ENCODE data around the gene PRORP.
"Not testable (repeated sequence)": the region's sequence is repeated elsewhere in the genome, so short reads cannot be mapped to it uniquely, and the experiment has no call there.

The PRORP gene

DNA sequence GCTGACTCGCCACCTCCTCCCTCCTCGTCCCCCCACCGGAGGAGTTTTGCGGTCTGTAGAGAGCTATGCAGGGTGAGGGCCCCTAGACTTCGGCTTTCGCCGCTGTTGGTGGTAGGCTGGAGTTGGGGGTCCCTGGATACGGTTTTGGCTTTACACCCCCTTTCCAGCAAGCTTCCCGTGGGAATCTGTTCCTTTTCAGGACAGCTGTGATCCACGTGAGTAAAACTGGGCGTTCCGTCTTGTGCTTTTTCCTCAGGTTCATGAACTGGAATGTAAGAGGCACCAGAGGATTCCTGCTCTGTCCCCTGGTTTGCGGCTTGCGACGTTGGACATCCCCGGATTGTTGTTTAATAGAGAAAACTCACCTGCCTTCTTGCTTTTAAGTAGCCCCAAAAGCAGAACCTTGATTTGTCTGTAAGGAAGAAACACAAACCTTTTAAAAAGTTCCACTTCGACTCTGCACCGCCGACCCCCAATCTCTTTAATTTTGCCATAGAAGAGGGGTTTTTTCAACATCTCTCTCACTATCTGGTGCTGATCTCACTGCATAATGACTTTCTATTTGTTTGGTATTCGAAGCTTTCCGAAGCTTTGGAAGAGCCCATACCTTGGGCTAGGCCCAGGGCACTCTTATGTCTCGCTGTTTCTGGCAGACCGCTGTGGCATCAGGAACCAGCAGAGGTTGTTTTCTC, 490 bp downstream of the PRORP start:
- H3K27me3 Mint-ChIP-seq: no peaks in the 10 kb centered on the region
- ATAC-seq (no peak), DNase-seq (no peak)
- H3K4me1 Mint-ChIP-seq: peaks cover 59% of the 10 kb centered on the region
- peak overlapping the region; percentile 95 to 96 for H3K4me3 Mint-ChIP-seq
- H3K9me3 Mint-ChIP-seq: no peaks in the 10 kb centered on the region
- peak overlapping the region; percentile 99 to 100 for H3K27ac Mint-ChIP-seq

DNA sequence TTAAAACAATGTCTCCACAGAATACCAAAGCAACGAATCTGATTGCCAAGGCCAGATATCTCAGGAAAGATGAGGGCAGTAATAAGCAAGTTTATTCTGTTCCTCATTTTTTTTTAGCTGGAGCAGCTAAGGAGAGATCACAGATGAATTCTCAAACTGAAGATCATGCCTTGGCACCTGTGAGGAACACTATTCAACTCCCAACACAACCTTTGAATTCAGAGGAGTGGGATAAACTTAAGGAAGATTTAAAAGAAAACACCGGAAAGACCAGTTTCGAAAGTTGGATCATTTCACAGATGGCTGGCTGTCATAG, 994 bp downstream of the PRORP start:
- no peaks in the 10 kb centered on the region for H3K9me3 Mint-ChIP-seq
- peaks cover 61% of the 10 kb centered on the region for H3K4me1 Mint-ChIP-seq
- DNase-seq (no peak), ATAC-seq (no peak)
- H3K27ac Mint-ChIP-seq: peak overlapping the region; percentile 99 to 100
- no peaks in the 10 kb centered on the region for H3K27me3 Mint-ChIP-seq
- peak overlapping the region; percentile 95 to 96 for H3K4me3 Mint-ChIP-seq

DNA sequence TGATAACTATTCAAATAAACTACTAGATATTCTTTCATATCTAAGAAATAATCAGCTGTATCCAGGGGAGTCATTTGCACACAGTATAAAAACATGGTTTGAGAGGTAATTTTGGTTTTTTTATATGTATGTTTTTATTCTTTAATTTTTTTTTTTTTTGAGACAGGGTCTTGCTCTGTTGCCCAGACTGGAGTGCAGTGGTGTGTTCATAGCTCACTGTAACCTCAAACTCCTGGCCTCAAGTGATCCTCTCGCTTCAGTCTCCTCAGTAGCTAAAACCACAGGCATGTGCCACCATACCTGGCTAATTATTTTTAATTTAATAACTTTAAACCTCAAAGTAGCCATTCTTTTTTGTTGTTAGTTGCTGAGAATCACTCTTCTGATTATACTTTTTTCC, 1.8 kb downstream of the PRORP start:
- H3K4me1 Mint-ChIP-seq: peaks cover 64% of the 10 kb centered on the region
- H3K4me3 Mint-ChIP-seq: peak overlapping the region; percentile 95 to 96
- ATAC-seq (no peak), DNase-seq (no peak)
- H3K27ac Mint-ChIP-seq: no peak overlapping the region
- H3K27me3 Mint-ChIP-seq: no peaks in the 10 kb centered on the region
- no peaks in the 10 kb centered on the region for H3K9me3 Mint-ChIP-seq

DNA sequence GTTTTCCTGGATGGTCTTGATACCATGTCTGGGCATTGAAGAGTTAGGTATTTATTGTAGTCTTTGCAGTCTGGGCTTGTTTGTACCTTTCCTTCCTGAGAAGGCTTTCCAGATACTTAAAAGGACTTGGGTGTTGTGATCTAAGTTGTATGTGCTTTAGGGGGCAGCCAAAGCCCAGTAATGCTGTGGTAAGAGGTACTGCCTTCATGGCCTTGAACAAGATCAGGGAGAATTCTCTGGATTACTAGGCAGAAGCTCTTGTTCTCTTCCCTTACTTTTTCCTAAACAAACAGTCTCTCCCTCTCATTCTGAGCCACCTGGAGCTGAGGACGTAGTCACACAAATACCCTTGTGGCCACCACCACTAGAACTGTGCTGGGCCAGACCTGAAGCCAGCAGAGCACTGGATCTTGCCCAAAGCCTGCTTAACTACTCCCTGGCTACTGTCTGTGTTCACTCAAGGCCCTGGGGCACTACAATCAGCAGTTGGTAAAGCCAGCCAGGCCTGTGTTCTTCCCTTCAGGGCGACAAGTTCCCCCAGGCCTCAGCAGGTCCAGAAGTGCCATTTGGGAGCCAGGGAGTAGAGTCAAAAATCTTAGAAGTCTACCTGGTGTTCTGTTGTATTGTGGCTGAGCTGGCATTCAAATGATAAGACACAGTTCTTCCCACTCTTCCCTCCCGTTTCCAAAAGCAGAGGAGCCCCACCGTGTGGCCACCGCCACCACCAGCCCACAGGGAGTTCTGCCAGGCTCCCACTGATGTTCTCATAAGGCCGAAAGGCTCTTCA, 11.4 kb downstream of the PRORP start:
- Mint-ChIP-seq H3K4me1 (peaks cover 36% of the 10 kb centered on the region), H3K4me3 (no peak overlapping the region), H3K27ac (peak overlapping the region; percentile 87 to 89), H3K9me3 (no peaks in the 10 kb centered on the region), H3K27me3 (no peaks in the 10 kb centered on the region)
- no peak for ATAC-seq
- DNase-seq: no peak

DNA sequence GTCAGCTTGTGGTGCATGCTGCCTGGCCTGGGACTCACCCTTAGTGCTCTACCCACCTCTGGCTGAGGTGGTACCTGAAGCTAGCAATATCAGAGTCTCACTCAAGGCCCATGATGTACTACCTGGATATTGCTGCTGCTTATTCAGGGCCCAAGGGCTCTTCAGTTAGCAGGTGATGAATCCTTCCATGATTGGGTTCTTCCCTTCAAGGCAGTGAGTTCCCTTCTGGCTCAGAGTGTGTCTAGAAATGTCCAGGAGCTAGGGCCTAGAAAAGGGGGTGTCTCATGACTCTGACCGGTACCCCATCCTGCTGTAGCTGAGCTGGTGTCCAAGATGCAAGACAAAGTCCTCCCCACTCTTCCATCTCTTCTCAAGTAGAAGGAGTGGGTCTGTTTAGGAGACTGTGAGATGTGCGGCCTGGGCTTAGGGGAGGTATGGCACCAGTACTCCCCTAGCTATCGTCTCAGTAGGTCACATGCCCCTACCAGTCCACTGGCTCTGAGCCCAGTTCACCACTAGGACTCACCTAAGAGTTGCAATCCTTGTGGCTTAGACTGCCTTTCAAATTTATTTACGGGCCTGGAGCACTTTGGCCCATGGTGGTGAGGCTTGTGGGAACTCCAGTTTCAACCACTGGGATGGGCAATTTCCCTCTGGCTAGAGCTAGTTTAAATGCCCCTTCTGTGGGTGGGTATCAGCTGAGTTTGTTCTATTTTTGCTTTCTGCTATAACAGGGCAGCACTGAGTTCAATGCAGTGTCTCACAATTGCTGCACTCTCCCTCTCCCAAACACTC, 12.2 kb downstream of the PRORP start:
- H3K27ac Mint-ChIP-seq: peak overlapping the region in 1 of 2 donors; percentile 89
- no peak for ATAC-seq
- H3K4me1 Mint-ChIP-seq: peaks cover 29% of the 10 kb centered on the region
- no peak overlapping the region for H3K4me3 Mint-ChIP-seq
- H3K9me3 Mint-ChIP-seq: no peaks in the 10 kb centered on the region
- no peaks in the 10 kb centered on the region for H3K27me3 Mint-ChIP-seq
- DNase-seq: no peak

DNA sequence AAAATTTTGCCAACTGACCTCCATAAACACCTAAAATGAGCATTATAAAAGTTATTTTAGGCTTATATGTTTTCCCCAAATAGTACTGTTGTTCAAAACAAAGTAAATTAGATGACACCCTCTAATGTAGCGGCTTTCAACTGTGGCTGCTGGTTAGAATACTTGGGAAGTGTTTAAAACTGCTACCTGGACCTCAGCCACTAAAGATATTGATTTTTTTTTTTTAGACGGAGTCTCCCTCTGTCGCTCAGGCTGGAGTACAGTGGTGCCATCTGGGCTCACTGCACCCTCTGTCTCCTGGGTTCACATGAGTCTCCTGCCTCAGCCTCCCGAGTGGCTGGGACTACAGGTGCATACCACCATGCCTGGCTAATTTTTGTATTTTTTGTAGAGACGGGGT, 16.2 kb downstream of the PRORP start:
- Mint-ChIP-seq H3K4me3 (no peak overlapping the region), H3K27me3 (no peaks in the 10 kb centered on the region), H3K9me3 (no peaks in the 10 kb centered on the region), H3K27ac (no peak overlapping the region), H3K4me1 (peaks cover 24% of the 10 kb centered on the region)
- ATAC-seq: no peak
- no peak for DNase-seq

DNA sequence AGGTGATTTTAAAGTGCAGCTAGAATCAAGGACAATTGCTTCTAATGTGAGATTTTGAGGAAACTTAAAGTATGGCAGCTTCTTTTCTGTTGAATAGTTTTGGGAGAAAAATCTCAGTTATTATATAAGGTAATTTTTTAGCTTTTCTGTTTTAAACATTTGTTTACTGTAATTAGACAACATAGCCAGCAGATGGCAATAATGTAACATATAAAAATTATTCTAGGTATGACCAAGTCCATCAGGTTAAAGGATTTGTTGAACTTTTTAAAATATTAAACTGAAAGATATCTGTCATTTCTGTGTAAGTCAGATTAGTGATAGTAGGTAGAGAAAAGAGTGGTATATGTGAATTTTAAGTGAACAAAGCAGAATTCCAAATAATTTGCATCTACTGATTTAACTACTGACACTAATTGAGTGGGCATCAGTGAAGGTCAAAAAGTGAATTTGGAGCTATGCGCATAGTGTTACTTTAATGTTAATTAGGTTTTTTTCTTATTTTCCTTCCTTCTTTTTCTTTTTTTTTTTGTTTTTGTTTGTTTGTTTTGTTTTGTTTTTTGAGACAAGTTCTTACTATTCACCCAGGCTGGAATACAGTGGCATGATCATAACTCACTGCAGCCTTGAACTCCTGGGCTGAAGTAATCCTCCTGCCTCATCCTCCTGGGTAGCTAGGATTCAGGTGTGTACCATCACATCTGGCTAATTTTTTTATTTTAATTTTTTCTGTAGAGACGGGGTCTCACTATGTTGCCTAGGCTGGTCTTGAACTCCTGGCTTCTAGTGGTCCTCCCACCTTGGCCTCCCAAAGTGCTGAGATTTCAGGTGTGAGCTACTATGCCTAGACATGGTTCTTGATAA, 18.6 kb downstream of the PRORP start:
- DNase-seq: no peak
- H3K27ac Mint-ChIP-seq: no peak overlapping the region

DNA sequence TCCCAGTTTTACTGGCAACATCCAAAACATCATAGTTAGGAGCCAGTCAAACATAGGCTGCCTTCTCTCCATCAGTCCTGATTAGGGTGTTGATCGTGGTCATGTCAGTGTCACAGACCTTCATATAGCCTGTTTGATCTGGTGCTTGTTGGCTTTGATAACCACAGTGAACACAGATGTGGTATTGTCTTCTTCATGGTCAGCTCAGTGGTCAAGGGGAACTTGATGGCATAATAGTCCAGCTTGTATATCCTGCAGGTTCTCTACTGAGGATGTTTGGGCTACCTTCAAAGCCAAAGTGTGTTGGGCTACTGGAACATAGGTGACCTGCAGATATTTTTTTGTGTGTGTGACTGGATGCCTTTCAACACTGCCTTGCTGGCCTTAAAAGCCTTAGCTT, 21.7 kb downstream of the PRORP start:
- Mint-ChIP-seq H3K27ac (no peak overlapping the region), H3K4me1 (no peaks in the 10 kb centered on the region), H3K9me3 (no peaks in the 10 kb centered on the region), H3K4me3 (no peak overlapping the region), H3K27me3 (no peaks in the 10 kb centered on the region)
- ATAC-seq: no peak
- DNase-seq: no peak

More for the DNA sequence above, 18.6 kb downstream of the PRORP start:
- no peak for ATAC-seq
- H3K4me1 Mint-ChIP-seq: peaks cover 13% of the 10 kb centered on the region
- no peaks in the 10 kb centered on the region for H3K9me3 Mint-ChIP-seq
- H3K27me3 Mint-ChIP-seq: no peaks in the 10 kb centered on the region
- no peak overlapping the region for H3K4me3 Mint-ChIP-seq

DNA sequence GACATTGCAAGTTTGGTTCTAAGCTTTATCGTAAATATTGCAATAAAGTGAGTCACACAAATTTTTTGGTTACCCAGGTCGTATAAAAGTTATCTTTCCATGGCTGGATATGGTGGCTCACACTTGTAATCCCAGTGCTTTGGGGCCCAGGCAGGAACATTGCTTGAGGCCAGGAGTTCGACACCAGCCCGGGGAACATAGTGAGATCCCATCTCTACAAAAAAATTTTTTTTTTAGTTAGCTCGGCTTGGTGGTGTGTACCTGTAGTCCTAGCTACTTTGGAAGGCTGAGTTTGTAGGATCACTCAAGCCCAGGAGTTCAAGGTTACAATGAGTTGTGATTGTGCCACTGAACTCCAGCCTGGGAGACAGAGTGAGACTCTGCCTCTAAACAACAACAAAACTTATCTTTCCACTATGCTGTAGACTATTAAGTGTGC, 24.4 kb downstream of the PRORP start:
- Mint-ChIP-seq H3K4me1 (peaks cover 6% of the 10 kb centered on the region), H3K27me3 (no peaks in the 10 kb centered on the region), H3K9me3 (no peaks in the 10 kb centered on the region), H3K27ac (no peak overlapping the region), H3K4me3 (no peak overlapping the region)
- no peak for ATAC-seq
- no peak for DNase-seq

DNA sequence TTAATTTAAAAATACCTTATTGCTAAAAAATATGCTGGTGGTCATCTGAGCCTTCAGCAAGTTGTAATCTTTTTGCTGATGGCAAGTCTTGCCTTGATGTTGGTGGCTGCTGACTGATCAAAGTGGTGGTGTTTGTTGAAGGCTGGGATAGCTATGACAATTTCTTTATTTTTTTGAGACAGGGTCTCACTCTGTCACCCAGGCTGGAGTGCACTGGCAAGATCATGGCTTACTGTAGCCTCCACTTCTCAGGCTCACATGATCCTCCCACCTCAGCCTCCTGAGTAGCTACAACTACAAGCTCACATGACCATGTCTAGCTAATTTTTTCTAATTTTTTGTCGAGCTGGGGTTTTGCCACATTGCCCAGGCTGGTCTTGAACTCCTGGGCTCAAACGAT, 24.8 kb downstream of the PRORP start:
- H3K4me1 Mint-ChIP-seq: peaks cover 6% of the 10 kb centered on the region
- DNase-seq: no peak
- no peak overlapping the region for H3K27ac Mint-ChIP-seq
- H3K27me3 Mint-ChIP-seq: no peaks in the 10 kb centered on the region
- H3K4me3 Mint-ChIP-seq: no peak overlapping the region
- no peaks in the 10 kb centered on the region for H3K9me3 Mint-ChIP-seq
- ATAC-seq: no peak

DNA sequence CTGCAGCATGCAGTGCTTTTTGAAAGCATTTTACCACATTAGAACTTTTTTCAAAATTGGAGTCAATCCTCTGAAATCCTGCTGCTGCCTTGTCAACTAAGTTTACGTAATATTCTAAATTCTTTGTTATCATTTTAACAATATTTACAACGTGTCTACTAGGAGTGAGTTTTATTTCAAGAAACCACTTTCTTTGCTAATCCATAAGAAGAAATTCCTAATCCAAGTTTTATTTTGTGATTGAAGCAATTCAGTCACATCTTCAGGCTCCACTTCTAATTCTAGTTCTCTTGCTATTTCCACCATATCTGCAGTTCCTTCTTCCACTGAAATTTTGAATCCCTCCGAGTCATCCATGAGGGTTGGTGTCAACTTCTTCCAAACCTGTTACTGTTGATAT, 25.4 kb downstream of the PRORP start:
- Mint-ChIP-seq H3K9me3 (no peaks in the 10 kb centered on the region), H3K4me3 (no peak overlapping the region), H3K4me1 (peaks cover 6% of the 10 kb centered on the region), H3K27me3 (no peaks in the 10 kb centered on the region), H3K27ac (no peak overlapping the region)
- ATAC-seq (no peak), DNase-seq (no peak)

DNA sequence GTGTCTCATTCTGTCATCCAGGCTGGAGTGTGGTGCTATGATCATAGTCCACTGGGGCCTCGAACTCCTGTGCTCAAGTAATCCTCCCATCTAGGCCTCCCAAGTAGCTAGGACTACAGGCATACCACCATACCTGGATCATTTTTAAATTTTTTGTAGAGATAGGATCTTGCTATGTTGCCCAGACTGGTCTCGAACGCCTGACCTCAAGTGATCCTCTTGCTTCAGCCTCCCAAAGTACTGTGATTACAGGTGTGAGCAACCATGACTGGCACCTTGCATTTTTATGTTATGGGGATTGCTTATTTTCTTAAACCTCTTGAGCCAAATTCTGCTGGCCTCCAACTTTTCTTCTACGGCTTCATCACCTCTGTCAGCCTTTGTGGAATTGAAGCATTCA, 26.9 kb downstream of the PRORP start:
- Mint-ChIP-seq H3K27ac (no peak overlapping the region), H3K4me3 (no peak overlapping the region), H3K4me1 (peaks cover 11% of the 10 kb centered on the region), H3K9me3 (no peaks in the 10 kb centered on the region), H3K27me3 (no peaks in the 10 kb centered on the region)
- ATAC-seq (no peak), DNase-seq (no peak)

DNA sequence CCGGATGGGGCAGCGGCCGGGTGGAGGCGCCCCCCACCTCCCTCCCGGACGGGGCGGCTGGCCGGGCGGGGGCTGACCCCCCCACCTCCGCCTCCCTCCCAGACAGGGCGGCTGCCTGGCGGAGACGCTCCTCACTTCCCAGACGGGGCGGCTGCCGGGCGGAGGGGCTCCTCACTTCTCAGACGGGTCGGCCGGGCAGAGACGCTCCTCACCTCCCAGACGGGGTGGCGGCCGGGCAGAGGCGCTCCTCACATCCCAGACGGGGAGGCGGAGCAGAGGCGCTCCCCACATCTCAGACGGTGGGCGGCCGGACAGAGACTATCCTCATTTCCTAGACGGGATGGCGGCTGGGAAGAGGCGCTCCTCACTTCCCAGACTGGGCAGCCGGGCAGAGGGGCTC, 30.2 kb downstream of the PRORP start:
- not testable (repeated sequence) for DNase-seq, H3K4me3 Mint-ChIP-seq, H3K27me3 Mint-ChIP-seq, H3K27ac Mint-ChIP-seq, H3K9me3 Mint-ChIP-seq, ATAC-seq
- H3K4me1 Mint-ChIP-seq: peaks cover 24% of the 10 kb centered on the region

DNA sequence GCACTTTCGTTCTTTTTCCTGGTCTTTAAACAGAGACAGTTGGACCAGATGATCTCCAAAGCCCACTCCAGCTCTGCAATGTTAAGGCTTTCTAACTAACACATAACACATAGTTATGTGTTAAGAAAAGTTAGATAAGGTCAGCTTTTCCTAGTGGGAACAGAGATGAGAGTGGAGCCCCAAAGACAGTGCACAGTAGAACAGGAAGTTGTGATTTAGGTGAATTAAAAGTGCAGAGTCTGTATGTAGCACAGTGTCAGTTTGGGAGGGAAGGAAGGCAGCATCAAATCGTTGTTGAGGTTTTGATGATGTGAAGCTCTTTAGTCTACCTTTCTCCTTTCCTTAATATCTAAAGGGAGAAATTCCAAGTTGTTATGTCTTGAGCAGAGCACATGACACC, 31.7 kb downstream of the PRORP start:
- Mint-ChIP-seq H3K27ac (no peak overlapping the region), H3K4me3 (no peak overlapping the region)

DNA sequence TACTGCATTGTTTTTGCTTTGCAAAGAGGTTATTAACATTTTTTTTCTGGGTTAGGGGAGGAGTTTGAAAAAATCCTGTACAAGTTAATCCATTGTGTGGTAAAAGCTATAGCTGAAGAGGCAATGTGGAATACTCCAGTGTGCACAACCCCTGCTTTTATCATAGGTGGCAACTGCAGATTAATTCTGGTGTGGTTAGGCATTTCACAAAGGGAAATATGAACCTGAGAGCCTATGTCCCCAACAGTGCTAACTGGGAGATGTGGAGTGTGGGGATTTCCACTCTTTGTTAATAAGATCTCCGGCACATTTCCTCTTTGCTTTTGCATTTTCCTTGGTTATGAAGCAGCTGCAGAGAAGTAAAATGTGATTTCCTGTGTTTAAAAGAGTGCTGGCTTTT, 33.6 kb downstream of the PRORP start:
- no peaks in the 10 kb centered on the region for H3K9me3 Mint-ChIP-seq
- ATAC-seq: no peak

More for the DNA sequence above, 31.7 kb downstream of the PRORP start:
- Mint-ChIP-seq H3K9me3 (no peaks in the 10 kb centered on the region), H3K27me3 (no peaks in the 10 kb centered on the region), H3K4me1 (peaks cover 24% of the 10 kb centered on the region)
- no peak for ATAC-seq
- DNase-seq: no peak

More for the DNA sequence above, 33.6 kb downstream of the PRORP start:
- H3K27me3 Mint-ChIP-seq: no peaks in the 10 kb centered on the region
- no peak for DNase-seq
- peaks cover 31% of the 10 kb centered on the region for H3K4me1 Mint-ChIP-seq
- peak overlapping the region in 1 of 2 donors; percentile 10 for H3K27ac Mint-ChIP-seq
- peak overlapping the region; percentile 20 to 32 for H3K4me3 Mint-ChIP-seq
